GM10847 (cell line): ENCODE measurements around the gene NKD2.

ENCODE experiments used
- POLR2A ChIP-seq: IDR thresholded peaks from 2 replicates; pipeline ENCODE4 v1.6.1; 2011; ENCODE audit not compliant: insufficient read length; ENCODE audit errors: extremely low read depth

Gene NKD2

DNA sequence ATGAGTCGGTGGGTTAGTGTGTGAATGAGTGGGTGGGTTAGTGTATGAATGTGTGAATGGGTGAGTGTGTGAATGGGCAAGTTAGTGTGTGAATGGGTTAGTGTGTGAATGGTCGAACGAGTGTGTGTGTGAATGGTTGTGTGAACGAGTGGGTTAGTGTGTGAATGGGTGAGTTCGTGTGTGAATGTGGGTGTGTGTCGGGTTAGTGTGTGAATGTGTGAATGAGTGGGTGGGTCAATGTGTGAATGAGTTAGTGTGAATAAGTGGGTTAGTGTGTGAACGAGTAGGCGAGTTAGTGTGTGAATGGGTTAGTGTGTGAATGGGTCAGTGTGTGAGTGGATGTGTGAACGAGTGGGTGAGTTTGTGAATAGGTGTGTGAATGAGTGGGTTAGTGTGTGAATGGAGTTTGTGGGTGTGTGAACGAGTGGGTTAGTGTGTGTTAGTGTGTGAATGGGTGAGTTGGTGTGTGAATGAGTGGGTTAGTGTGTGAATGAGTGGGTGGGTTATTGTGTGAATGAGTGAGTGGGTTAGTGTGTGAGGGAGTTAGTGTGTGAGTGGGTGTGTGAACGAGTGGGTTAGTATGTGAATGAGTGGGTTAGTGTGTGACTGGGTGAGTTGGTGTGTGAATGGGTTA is 38.8 kb downstream of the NKD2 start:
- no peak for TF ChIP-seq POLR2A

- TF ChIP-seq POLR2A, result no peak
These were observed 39.6 kb downstream of the NKD2 start for GRCh38 chr5:1048162-1048721.

DNA sequence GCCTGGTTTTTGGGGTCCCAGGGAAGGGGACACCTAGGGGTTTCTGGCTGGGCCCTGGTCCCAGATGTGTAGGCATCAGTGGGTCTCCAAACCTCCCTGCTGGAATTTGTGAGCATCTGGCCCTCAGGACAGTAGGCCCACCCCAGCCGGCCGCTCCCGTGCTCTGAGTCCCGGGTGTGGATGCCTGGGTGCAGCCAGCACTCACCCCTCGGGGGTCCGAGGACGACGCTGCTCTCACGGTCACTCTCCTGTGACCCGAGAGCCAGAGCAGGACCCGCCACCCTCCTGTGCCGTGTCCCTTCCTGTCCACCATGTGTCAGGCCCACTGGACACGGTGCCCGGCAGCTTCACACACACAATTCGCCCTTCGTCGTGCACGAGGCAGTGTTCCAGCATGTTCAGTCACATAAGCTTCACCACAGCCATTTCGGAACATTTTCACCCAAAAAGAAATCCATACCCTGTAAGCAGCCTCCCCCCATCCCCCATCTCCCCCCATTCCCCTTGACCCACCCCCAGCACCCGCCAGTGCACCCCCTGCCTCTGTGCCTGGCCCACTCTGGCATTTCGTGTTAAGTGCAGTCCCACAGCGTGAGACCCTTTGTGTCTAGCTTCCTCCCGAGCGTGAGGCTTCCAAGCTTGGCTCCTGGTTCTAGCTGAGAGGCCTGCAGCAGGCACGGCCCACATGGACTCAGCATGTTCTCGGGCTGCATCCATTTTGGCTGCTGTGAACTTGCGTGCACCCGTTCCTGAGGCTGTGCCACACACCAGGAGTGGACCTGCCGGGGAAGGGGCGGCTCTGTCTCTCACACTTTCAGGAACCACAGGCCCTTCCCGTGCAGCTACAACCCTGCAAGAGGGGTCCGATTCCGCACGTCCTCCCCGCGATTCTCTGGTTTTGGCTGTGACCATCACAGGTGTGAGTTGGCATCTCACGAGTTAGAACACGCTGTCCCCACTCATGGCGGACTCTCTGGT is 40.5 kb downstream of the NKD2 start:
- no peak for TF ChIP-seq POLR2A

GRCh38 chr5:1050423-1051365 is 42.1 kb downstream of the NKD2 start:
- TF ChIP-seq POLR2A, result no peak

GRCh38 chr5:1051366-1051720 is 42.7 kb downstream of the NKD2 start:
- no peak for TF ChIP-seq POLR2A

DNA sequence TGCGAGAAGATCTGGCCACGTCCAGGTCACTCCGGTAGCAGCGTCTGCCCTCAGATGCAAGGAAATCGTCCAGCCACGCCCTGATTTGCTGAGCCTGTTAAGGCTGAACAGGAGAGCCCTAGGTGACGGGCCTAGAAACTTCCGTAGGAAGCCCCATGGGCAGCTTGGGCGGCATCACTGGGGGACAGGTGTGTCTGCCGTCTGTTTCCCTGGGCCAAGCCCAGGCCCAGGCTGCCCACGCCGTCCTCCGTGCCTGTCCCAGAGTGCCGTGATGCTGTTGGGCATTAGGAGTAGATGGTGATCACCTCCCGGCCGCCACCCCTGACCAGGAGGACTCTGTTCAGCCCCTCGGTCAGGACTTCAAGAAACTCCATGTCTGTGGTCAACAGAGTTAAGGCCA is 43.5 kb downstream of the NKD2 start:
- no peak for TF ChIP-seq POLR2A

GRCh38 chr5:1052641-1053390 is 44.2 kb downstream of the NKD2 start:
- no peak for TF ChIP-seq POLR2A

- no peak for TF ChIP-seq POLR2A
These were observed 44.9 kb downstream of the NKD2 start for GRCh38 chr5:1053391-1054017.

DNA sequence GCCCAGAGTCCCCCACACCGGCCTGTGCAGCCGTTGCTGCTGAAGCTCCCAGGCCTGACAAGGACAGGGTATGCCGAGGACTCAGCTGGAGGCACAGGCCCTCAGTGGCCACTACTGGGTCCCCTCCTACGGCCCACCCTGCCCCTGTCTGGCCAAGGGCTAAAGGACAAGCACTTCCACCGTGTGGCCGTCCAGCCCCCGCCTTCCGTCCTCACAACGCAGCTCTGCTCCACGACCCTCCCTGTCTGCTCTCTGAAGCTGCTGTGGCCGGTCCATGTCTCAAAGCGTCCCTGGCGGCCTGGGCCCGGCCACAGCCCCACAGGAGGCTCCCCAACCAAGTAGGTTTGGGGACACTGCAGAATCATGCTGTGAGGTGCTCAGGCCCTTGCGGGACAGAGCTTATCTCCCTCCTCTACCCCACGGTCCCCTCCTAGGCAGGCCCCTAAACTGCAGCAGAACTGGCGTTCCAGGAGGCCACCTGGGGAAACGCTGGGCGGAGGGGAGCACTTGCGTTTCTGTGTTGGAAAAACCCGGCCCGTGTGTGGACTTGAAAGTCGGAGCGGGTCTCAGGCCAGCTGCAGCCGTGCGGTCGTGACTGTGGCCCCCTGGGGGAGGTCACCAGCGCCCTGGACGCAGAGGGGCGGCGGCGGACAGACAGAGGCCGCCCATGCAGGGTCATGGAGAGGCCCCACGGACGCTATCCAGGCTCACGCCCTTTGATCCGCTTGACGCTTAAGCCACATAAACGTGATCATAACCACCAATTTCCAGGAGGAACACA is 45.6 kb downstream of the NKD2 start:
- TF ChIP-seq POLR2A, result no peak

DNA sequence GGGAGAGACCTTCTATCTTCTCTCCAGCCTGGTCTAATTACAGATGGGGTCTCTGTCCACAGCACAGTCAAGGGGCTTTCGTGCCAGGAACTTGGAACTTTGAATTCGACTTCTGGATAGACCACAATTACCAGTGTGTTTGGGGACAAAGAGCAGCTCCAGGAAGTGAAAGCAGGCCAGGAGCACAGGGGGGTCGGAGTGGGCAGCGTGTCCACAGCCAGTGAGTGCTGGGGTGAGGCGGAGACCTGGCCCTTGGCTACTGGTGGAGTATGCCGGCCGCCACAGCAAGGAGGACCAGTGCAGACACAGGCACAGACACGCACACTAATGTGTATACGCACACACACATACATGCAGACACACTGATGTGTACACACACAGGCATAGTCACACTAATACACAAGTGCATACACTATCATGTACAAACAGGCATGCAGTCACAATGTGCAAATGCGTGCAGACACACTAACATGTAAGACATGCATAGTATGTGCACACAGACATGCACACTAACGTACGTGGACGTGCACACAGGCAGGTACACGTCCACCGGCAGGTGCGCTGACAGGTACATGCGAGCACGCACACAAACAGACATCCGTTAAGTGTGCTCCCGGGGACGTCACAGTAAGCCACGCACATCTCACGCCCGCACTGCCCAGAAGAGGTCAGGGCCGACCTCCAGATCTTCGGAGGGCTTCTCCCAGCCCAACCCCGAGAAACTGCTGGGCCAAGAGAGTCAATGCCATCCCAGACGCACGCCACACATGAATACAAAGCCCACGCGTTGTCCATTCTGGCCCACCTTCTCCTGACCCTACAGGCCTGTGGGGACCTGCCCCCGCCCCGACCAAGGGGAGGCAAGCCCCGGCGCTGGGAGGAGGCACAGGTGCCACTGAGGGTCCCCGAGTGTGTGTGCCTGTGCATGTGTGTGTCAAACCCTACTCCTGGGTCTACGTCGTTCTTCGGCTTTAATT is 46.5 kb downstream of the NKD2 start:
- no peak for TF ChIP-seq POLR2A

DNA sequence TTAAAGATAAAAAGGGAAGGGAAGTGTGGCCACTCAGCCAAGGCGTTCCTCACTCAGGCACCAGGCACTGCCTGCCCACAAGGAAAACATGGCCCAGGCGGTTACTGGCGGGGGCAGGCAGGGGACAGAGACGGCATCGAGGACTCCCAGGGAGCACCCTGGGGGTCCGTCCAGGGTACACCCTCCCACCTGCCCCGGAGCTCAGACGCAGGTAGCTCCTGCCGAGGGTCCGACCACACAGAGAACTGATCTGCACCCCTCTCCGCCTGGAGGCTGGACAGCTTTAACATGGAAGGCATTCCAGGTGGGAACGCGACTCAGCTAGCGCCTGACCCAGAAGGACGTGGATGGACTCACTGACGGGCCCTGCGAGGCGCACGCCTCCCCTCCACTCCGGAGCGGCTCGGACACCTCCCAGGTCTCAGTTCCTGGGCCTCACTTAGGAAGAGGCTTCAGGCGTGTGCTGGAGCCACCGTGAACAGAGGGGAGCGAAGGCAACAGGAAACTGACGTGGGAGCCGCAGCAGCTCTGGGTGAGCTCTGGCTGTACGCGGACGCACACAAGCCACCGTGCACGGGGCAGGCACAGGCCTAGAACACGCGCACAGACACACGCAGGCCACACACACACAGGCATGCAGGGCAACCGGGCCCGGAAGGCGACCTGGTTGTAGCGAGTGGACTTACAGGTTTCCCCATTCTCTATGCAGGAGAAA is 47.5 kb downstream of the NKD2 start:
- no peak for TF ChIP-seq POLR2A
